Fibroblast of lung (primary cell): Measurements from ENCODE around the gene ANKRD65.

Source experiments
- EZH2 ChIP-seq: IDR thresholded peaks from 2 replicates; pipeline ENCODE4 v1.5.1; 2012; ENCODE audit warnings: low read length, control low read depth, mild to moderate bottlenecking; ENCODE audit errors: missing control alignments
- TF ChIP-seq, protein P1 (sequence below), 2 donors: IDR thresholded peaks in 1 of 2; conservative IDR thresholded peaks in 1 of 2; 1 replicate in 1 of 2; 2 replicates in 1 of 2; pipeline ENCODE4 v1.5.1; 2011 to 2012; ENCODE audit warnings: low read length in 2 of 2, control low read depth in 1 of 2, inconsistent platforms in 1 of 2, low read depth in 1 of 2, mild to moderate bottlenecking in 1 of 2

DNA sequence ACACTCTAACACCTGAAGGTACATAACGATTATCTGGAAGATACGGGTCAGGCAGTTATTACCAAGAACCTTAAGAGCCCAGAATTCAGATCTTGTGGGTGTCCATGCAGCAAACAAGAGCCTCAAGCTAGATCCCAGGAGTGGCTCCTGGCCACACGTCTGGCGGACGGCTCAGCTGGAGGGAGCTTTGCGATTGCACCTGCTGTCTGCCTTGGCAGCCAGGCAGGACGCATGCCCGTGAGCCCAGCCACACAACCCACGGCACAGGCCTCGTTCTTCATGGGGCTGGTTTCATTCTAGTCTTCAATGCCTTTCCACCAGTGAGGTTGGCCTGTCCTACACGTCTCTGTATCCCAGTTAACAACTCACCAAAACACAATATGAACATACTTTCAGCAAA is 27.6 kb downstream of the ANKRD65 start:
- TF ChIP-seq, protein P1, sequence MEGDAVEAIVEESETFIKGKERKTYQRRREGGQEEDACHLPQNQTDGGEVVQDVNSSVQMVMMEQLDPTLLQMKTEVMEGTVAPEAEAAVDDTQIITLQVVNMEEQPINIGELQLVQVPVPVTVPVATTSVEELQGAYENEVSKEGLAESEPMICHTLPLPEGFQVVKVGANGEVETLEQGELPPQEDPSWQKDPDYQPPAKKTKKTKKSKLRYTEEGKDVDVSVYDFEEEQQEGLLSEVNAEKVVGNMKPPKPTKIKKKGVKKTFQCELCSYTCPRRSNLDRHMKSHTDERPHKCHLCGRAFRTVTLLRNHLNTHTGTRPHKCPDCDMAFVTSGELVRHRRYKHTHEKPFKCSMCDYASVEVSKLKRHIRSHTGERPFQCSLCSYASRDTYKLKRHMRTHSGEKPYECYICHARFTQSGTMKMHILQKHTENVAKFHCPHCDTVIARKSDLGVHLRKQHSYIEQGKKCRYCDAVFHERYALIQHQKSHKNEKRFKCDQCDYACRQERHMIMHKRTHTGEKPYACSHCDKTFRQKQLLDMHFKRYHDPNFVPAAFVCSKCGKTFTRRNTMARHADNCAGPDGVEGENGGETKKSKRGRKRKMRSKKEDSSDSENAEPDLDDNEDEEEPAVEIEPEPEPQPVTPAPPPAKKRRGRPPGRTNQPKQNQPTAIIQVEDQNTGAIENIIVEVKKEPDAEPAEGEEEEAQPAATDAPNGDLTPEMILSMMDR (conservative IDR thresholded peaks at IDR 0.05 in 1 of 2, IDR thresholded peaks at IDR 0.05 in 1 of 2; ENCODE audit: low read depth in 1 of 2, low read length in 2 of 2), result no peak
- no peak for TF ChIP-seq EZH2
